ENCODE data around the gene PRCD. TPM values are rescaled to one million over a fixed set of nuclear protein-coding genes. Genes with fewer than 3 reads are reported as not detected.
A peak's percentile ranks its signal among the peaks of the same experiment; 100 is the strongest.

Gene PRCD
- polyA plus RNA-seq, 1 of the 3 experiments (the other 2 are of a cell fraction), result 2.2 TPM

- Histone ChIP-seq H4K20me1 (ENCODE audit: insufficient read depth) (no peaks in the 10 kb centered on the region), H3K4me1 (ENCODE audit: control insufficient read depth in 1 of 2, insufficient read depth in 2 of 2, low read depth in 1 of 2, low read length in 1 of 2) (peaks cover 13 to 66% of the 10 kb centered on the region in 2 experiments; a peak in 3 of 4 replicates), H3K4me2 (no peak overlapping the region), H3K4me3 (ENCODE audit: low read depth in 2 of 2, low read length in 1 of 2) (no peak overlapping the region), H3K27me3 (ENCODE audit: insufficient read depth) (no peaks in the 10 kb centered on the region), H3K79me2 (ENCODE audit: insufficient read depth) (no peaks in the 10 kb centered on the region), H2AFZ (ENCODE audit: low read depth) (no peak overlapping the region), H3K36me3 (replicated peaks in 1 of 2; ENCODE audit: control insufficient read depth in 1 of 2, insufficient read depth in 2 of 2, low read length in 1 of 2) (no peaks in the 10 kb centered on the region), H3F3A (replicated peaks; ENCODE audit: insufficient read depth) (peaks cover 19% of the 10 kb centered on the region), H3K9me3 (no peaks in the 10 kb centered on the region), H3K9ac (no peak overlapping the region), H3K27ac (ENCODE audit: low read depth in 2 of 2, low read length in 1 of 2) (peak overlapping the region in 1 of 2 experiments; percentile 89; a peak in 2 of 4 replicates), H3K9me2 (no peaks in the 10 kb centered on the region)
- peak; percentile 71 for DNase-seq
- ChIA-PET POLR2A (interaction anchor here (0.9 to 11.2 kb wide), 4 partner anchors 8 to 24 kb away, joined by 4 to 245 read pairs (median 6); partner anchors contain the start of gene PRCD), CTCF (interaction anchor here (0.6 to 12.4 kb wide), 16 partner anchors 7 to 419 kb away, joined by 3 to 309 read pairs (median 8); partner anchors contain the start of genes AANAT, CYGB and PRCD)
- 60% methylated on average over 25 of the region's 26 CpGs for WGBS (ENCODE audit: low lambda C conversion rate)
- TF ChIP-seq, protein P1, sequence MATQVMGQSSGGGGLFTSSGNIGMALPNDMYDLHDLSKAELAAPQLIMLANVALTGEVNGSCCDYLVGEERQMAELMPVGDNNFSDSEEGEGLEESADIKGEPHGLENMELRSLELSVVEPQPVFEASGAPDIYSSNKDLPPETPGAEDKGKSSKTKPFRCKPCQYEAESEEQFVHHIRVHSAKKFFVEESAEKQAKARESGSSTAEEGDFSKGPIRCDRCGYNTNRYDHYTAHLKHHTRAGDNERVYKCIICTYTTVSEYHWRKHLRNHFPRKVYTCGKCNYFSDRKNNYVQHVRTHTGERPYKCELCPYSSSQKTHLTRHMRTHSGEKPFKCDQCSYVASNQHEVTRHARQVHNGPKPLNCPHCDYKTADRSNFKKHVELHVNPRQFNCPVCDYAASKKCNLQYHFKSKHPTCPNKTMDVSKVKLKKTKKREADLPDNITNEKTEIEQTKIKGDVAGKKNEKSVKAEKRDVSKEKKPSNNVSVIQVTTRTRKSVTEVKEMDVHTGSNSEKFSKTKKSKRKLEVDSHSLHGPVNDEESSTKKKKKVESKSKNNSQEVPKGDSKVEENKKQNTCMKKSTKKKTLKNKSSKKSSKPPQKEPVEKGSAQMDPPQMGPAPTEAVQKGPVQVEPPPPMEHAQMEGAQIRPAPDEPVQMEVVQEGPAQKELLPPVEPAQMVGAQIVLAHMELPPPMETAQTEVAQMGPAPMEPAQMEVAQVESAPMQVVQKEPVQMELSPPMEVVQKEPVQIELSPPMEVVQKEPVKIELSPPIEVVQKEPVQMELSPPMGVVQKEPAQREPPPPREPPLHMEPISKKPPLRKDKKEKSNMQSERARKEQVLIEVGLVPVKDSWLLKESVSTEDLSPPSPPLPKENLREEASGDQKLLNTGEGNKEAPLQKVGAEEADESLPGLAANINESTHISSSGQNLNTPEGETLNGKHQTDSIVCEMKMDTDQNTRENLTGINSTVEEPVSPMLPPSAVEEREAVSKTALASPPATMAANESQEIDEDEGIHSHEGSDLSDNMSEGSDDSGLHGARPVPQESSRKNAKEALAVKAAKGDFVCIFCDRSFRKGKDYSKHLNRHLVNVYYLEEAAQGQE (IDR thresholded peaks at IDR 0.05; ENCODE audit: low read depth, low read length), result no peak
- TF ChIP-seq TCF12 (IDR thresholded peaks at IDR 0.05) (peak; percentile 14; the same call in 1 of the 2 replicates), TAF1 (IDR thresholded peaks at IDR 0.05; ENCODE audit: borderline replicate concordance, low read depth, low read length) (no peak), NFIC (IDR thresholded peaks at IDR 0.05; ENCODE audit: borderline replicate concordance) (no peak; the same call in 1 of the 2 replicates), EZH2phosphoT487 (IDR thresholded peaks at IDR 0.05; ENCODE audit: borderline replicate concordance, low read depth) (no peak)
Measured at GRCh38 chr17:76527430-76528111, 12.3 kb upstream of the PRCD start.

DNA sequence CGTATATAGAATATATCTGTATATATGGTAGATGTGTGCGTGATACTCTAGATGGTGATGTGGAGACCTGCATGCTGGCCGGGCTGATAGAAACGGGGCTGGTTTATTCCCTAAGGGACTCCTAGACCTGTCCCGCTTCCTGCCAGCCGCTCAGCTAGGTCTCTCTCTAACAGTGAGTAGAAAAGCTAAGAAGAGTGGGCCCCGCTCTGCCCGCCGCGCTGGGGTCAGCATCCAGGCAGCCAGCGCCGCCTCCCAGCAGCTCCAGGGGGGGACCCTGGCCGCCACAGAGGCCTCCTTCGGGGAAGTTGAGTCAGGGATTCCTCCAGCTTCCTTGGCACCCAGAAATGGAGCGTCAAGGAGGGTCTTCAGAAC lies 11.7 kb upstream of the PRCD start:
- peak; percentile 27 for DNase-seq
- Histone ChIP-seq H2AFZ (ENCODE audit: low read depth) (no peak overlapping the region), H4K20me1 (ENCODE audit: insufficient read depth) (no peaks in the 10 kb centered on the region), H3F3A (replicated peaks; ENCODE audit: insufficient read depth) (peaks cover 19% of the 10 kb centered on the region), H3K4me2 (no peak overlapping the region), H3K4me3 (ENCODE audit: low read depth in 2 of 2, low read length in 1 of 2) (no peak overlapping the region), H3K36me3 (replicated peaks in 1 of 2; ENCODE audit: control insufficient read depth in 1 of 2, insufficient read depth in 2 of 2, low read length in 1 of 2) (no peaks in the 10 kb centered on the region), H3K27me3 (ENCODE audit: insufficient read depth) (no peaks in the 10 kb centered on the region), H3K9me2 (no peaks in the 10 kb centered on the region), H3K9ac (no peak overlapping the region), H3K9me3 (no peaks in the 10 kb centered on the region), H3K27ac (ENCODE audit: low read depth in 2 of 2, low read length in 1 of 2) (peak overlapping the region in 1 of 2 experiments; percentile 89; a peak in 2 of 4 replicates), H3K79me2 (ENCODE audit: insufficient read depth) (no peaks in the 10 kb centered on the region), H3K4me1 (ENCODE audit: control insufficient read depth in 1 of 2, insufficient read depth in 2 of 2, low read depth in 1 of 2, low read length in 1 of 2) (peaks cover 13 to 71% of the 10 kb centered on the region in 2 experiments; a peak in 3 of 4 replicates)
- ChIA-PET POLR2A (interaction anchor here (0.9 to 11.2 kb wide), 6 partner anchors 8 to 29 kb away, joined by 4 to 245 read pairs (median 6); partner anchors contain the start of gene PRCD), CTCF (interaction anchor here (0.6 to 12.4 kb wide), 21 partner anchors 7 to 419 kb away, joined by 3 to 309 read pairs (median 7); partner anchors contain the start of genes AANAT, CYGB, PRCD and SPHK1)
- no peak for TF ChIP-seq POLR2AphosphoS5 (IDR thresholded peaks at IDR 0.05; ENCODE audit: low read depth, low read length)
- TF ChIP-seq TAF1 (IDR thresholded peaks at IDR 0.05; ENCODE audit: borderline replicate concordance, low read depth, low read length), result no peak
- TF ChIP-seq IRF3 (IDR thresholded peaks at IDR 0.05; ENCODE audit: low read depth, low read length), result no peak
- no peak for TF ChIP-seq RFX5 (IDR thresholded peaks at IDR 0.05; ENCODE audit: low read length)
- TF ChIP-seq ELF1 (IDR thresholded peaks at IDR 0.05), result no peak
- TF ChIP-seq FOSL2 (IDR thresholded peaks at IDR 0.05; ENCODE audit: borderline replicate concordance, low read depth), result no peak
- TF ChIP-seq RCOR1 (IDR thresholded peaks at IDR 0.05; ENCODE audit: low read length), result no peak
- WGBS (ENCODE audit: low lambda C conversion rate), result 94% methylated on average over 12 of the region's 15 CpGs

Data from SK-N-SH (cell line).